ENCODE measurements around the gene PCDHGA6. TPM values are rescaled to one million over a fixed set of nuclear protein-coding genes. Genes with fewer than 3 reads are reported as not detected.
A peak's percentile ranks its signal among the peaks of the same experiment; 100 is the strongest.

The PCDHGA6 gene
- total and polyA plus RNA-seq, 2 of the 8 experiments (the other 6 are each of a cell fraction or from before 2014, with no cell fraction given): 1.4 to 2.0 TPM

DNA sequence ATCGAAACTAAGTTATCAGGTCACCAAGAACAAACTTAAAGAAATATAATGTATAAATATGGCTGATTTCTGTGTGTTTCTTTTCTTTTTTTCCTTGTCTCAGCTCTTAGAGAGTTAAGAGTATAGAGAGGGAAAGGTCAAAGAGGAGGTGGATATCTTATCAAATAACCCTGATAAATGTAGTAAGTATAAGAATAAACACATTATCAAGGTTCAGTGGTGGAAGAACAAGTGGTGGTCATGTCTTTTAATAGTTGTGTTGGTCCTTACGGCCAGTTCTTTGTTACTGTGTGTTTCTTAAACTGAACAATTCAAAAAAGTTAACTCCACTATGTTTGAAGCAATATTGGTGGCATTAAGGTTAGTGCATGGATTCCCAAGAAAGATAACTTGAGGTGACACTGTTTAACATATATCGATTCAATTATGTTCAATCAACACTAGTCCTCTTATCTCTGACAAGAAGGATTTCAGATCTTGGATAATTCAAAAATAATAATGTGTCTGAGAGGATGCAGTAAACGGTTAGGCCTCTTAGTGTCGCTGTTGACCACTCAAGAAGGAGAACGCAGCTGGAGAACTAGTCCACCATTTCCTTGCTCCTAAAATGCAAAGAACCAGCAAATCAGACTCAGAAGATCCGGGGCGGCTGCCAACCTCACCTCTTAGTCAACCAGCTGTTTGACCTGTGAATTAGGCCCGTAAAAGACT lies 30.3 kb upstream of the PCDHGA6 start, which contains the start of gene PCDHGA3 (continued):
- TF ChIP-seq RAD21 (IDR thresholded peaks at IDR 0.05 in 1 of 2, conservative IDR thresholded peaks at IDR 0.05 in 1 of 2; ENCODE audit: low read depth in 2 of 2, low read length in 2 of 2): peak; percentile 54 to 65
- peak; percentile 83 for TF ChIP-seq YY1 (IDR thresholded peaks at IDR 0.05; ENCODE audit: low read depth, low read length)
- no peak for TF ChIP-seq CHD2 (IDR thresholded peaks at IDR 0.05; ENCODE audit: low read length)
- no peak for TF ChIP-seq ATF3 (IDR thresholded peaks at IDR 0.05; ENCODE audit: insufficient read depth, low read depth, low read length)
- no peak for TF ChIP-seq GABPA (IDR thresholded peaks at IDR 0.05; ENCODE audit: borderline replicate concordance, insufficient read depth, low read length)

Data from H1 (cell line).